GM18870 (cell line): ENCODE results near the gene FCER1G.
"Not testable (repeated sequence)": the region's sequence is repeated elsewhere in the genome, so short reads cannot be mapped to it uniquely, and the experiment has no call there.

ENCODE experiments used
- ATAC-seq: cut with Tn5 transposase; IDR thresholded peaks from one replicate; pipeline ENCODE4 v1.9.1; 2021; ENCODE audit warnings: moderate library complexity; ENCODE audit not compliant: unreplicated experiment

The FCER1G gene

GRCh38 chr1:161228032-161228431 lies 12.9 kb downstream of the FCER1G start:
- no peak for ATAC-seq

- no peak for ATAC-seq
Measured at GRCh38 chr1:161229896-161230295, 14.8 kb downstream of the FCER1G start.

GRCh38 chr1:161230762-161231161 lies 15.7 kb downstream of the FCER1G start:
- no peak for ATAC-seq

- no peak for ATAC-seq
Measured at GRCh38 chr1:161233102-161233501, 18.0 kb downstream of the FCER1G start.

GRCh38 chr1:161235957-161236775 lies 21.1 kb downstream of the FCER1G start:
- ATAC-seq: no peak

- no peak for ATAC-seq
Measured at GRCh38 chr1:161238039-161238473, 23.0 kb downstream of the FCER1G start, which contains the start of gene NR1I3. NR1I3 (minus strand) TSS chr1:161238203; CDS start chr1:161236565, 1,638 bp downstream.

GRCh38 chr1:161241682-161242081 lies 26.6 kb downstream of the FCER1G start:
- ATAC-seq: no peak

- ATAC-seq: no peak
Measured at GRCh38 chr1:161242313-161242712, 27.2 kb downstream of the FCER1G start.

GRCh38 chr1:161244888-161245287 lies 29.8 kb downstream of the FCER1G start:
- no peak for ATAC-seq

- not testable (repeated sequence) for ATAC-seq
Measured at GRCh38 chr1:161250100-161250499, 35.0 kb downstream of the FCER1G start.

- ATAC-seq: no peak
Measured at GRCh38 chr1:161250829-161251228, 35.7 kb downstream of the FCER1G start.

- ATAC-seq: no peak
Measured at GRCh38 chr1:161251579-161251978, 36.5 kb downstream of the FCER1G start.

- ATAC-seq: not testable (repeated sequence)
Measured at GRCh38 chr1:161255302-161255701, 40.2 kb downstream of the FCER1G start.

- ATAC-seq: not testable (repeated sequence)
Measured at GRCh38 chr1:161255955-161256520, 40.9 kb downstream of the FCER1G start.

GRCh38 chr1:161257109-161257508 lies 42.0 kb downstream of the FCER1G start:
- ATAC-seq: not testable (repeated sequence)

GRCh38 chr1:161258439-161259344 lies 43.6 kb downstream of the FCER1G start, which contains the start of gene PCP4L1:
PCP4L1 (plus strand) TSS chr1:161258745; CDS start chr1:161258975, 230 bp downstream.
- ATAC-seq: no peak

GRCh38 chr1:161259345-161259702 lies 44.2 kb downstream of the FCER1G start:
- no peak for ATAC-seq

- no peak for ATAC-seq
Measured at GRCh38 chr1:161259765-161260164, 44.7 kb downstream of the FCER1G start.

- no peak for ATAC-seq
Measured at GRCh38 chr1:161260376-161261260, 45.5 kb downstream of the FCER1G start.
